Naive B cell (primary cell): ENCODE data around the gene TEX13B. TPM values are rescaled to one million over a fixed set of nuclear protein-coding genes. Genes with fewer than 3 reads are reported as not detected.

Source experiments
- polyA plus RNA-seq, 6 donors: library from polyadenylated mRNA; unstranded; fragments of 300-500 nt; fragmentation: Illumina TruSeq; gene quantifications; one replicate each; pipeline ENCODE4 v1.2.3, GENCODE V29; 2021; ENCODE audit warnings: low read depth in 6 of 6

TEX13B gene
- polyA plus RNA-seq, 6 donors from 2014 or later: not detected

Other genes with a start within 250 kb of the TEX13B start
- 1,000 to 10,000 TPM in 5 of 6 donors, 100 to 1,000 TPM in 1; 962 to 3,491 (median 1,874) TPM for gene TSC22D3, start 206.6 kb downstream of the TEX13B start, polyA plus RNA-seq
- gene NCBP2L, start 204.6 kb downstream of the TEX13B start, polyA plus RNA-seq: under 1 TPM in 1 of 6 donors, not detected in 5; 0.15 TPM
- 1 to 10 TPM in 2 of 6 donors, under 1 TPM in 3, not detected in 1; 0.31 to 1.7 (median 0.70) TPM for gene MID2, start 156.5 kb downstream of the TEX13B start, polyA plus RNA-seq
- gene VSIG1, start 62.7 kb upstream of the TEX13B start, polyA plus RNA-seq: under 1 TPM in 5 of 6 donors, not detected in 1; 0.09 to 0.80 (median 0.38) TPM
- 100 to 1,000 TPM in 1 of 6 donors, 10 to 100 TPM in 5; 53.3 to 111 (median 73.8) TPM for gene PSMD10, start 109.2 kb upstream of the TEX13B start, polyA plus RNA-seq
- 10 to 100 TPM; 11.8 to 31.1 (median 18.4) TPM for gene ATG4A, start 109.4 kb upstream of the TEX13B start, polyA plus RNA-seq